Transverse colon (tissue), 4 donors: ENCODE results near the gene NKAIN2. TPM values are rescaled to one million over a fixed set of nuclear protein-coding genes. Genes with fewer than 3 reads are reported as not detected.

ENCODE experiments used
- DNase-seq: peaks from one replicate; pipeline ENCODE4 v3.0.0-alpha.2; 2019
- H3K27ac ChIP-seq, 4 donors: fragments of 200-600 bp; sonication (generic); 2 replicates each; pipeline ENCODE4 v1.5.1; 2016 to 2018; ENCODE audit warnings: inconsistent platforms in 4 of 4
- H3K27me3 ChIP-seq: fragments of 200-600 bp; sonication (generic); 2 replicates; pipeline ENCODE4 v1.5.1; 2017; ENCODE audit warnings: inconsistent platforms
- H3K36me3 ChIP-seq, 4 donors: fragments of 200-600 bp; sonication (generic); 2 replicates each; pipeline ENCODE4 v1.5.1; 2017 to 2019; ENCODE audit warnings: inconsistent platforms in 4 of 4
- H3K4me1 ChIP-seq, 4 donors: fragments of 200-600 bp; sonication (generic); 2 replicates each; pipeline ENCODE4 v1.5.1; 2017 to 2020; ENCODE audit warnings: inconsistent platforms in 4 of 4
- H3K4me3 ChIP-seq, 4 donors: fragments of 200-600 bp; sonication (generic); 1 replicate in 1 of 4; 2 replicates in 3 of 4; pipeline versions ENCODE4 v1.5.1 to v1.6.1; 2017 to 2019; ENCODE audit warnings: inconsistent platforms in 4 of 4
- H3K9me3 ChIP-seq, 2 donors: fragments of 200-600 bp; sonication (generic); 2 replicates each; pipeline ENCODE4 v1.5.1; 2017 to 2019; ENCODE audit warnings: inconsistent platforms in 2 of 2
- CTCF ChIP-seq, 5 experiments: fragments of 200-600 bp in 3 of 5; fragments of 450-650 bp in 2 of 5; sonication (generic) in 3 of 5; IDR thresholded peaks; 1 replicate in 2 of 5; 2 replicates in 3 of 5; pipeline ENCODE4 v1.5.1; 2016 to 2017; ENCODE audit warnings: antibody characterized with exemption in 5 of 5, inconsistent platforms in 3 of 5, mild to moderate bottlenecking in 2 of 5, moderate library complexity in 1 of 5
- EP300 ChIP-seq: sonication (generic); formaldehyde crosslinking; IDR thresholded peaks from one replicate; pipeline ENCODE4 v1.6.1; 2017; ENCODE audit warnings: antibody characterized with exemption, low read depth
- POLR2A ChIP-seq: fragments of 450-650 bp; IDR thresholded peaks from one replicate; pipeline ENCODE4 v1.6.1; 2016; ENCODE audit warnings: antibody characterized with exemption, mild to moderate bottlenecking, moderate library complexity
- POLR2AphosphoS5 ChIP-seq, 3 donors: sonication (generic); formaldehyde crosslinking; IDR thresholded peaks; one replicate each; pipeline ENCODE4 v1.6.1; 2016; ENCODE audit warnings: antibody characterized with exemption in 3 of 3
- WGBS, 2 donors: methylation state at CpG; one replicate each; pipeline ENCODE4 v1.1.5; 2018; ENCODE audit warnings: low coverage in 1 of 2; 5-methylcytosine and 5-hydroxymethylcytosine counted together
- in situ Hi-C, 4 donors: fragments of 200-750 bp; cut with MboI; loops; one replicate each; pipeline versions ENCODE4 v1.15.0 to v1.15.1; 2017; ENCODE audit warnings: low sequenced_read_pairs in 3 of 4, low pct_ligation_motif_present in 1 of 4, low pct_unique_long_range_greater_than_20kb in 1 of 4
- intact Hi-C: fragments of 100-400 bp; cut with DNase I; formaldehyde crosslinking; loops from one replicate; pipeline ENCODE4 v1.15.1; 2023; ENCODE audit warnings: low total_unique reads
- total RNA-seq, 4 donors: library from RNA; depleted of rRNA; stranded (reverse); fragments of >200 nt; gene quantifications; one replicate each; pipeline ENCODE4 v1.1.0, GENCODE V29; 2016

The NKAIN2 gene
- total RNA-seq, 4 donors from 2014 or later, result 0.32 TPM; not detected in 3

- intact Hi-C loops, result no loop called here
- no peaks in the 10 kb centered on the region for H3K27me3 ChIP-seq
- WGBS, 2 donors, result 94 to 100% methylated on average over 1 to 2 of the region's 2 CpGs
- no peak for DNase-seq
- in situ Hi-C loops, result no loop called here
- no peaks in the 10 kb centered on the region for H3K9me3 ChIP-seq
- H3K27ac ChIP-seq, result no peak overlapping the region
- no peaks in the 10 kb centered on the region for H3K4me1 ChIP-seq
- no peak for TF ChIP-seq EP300
- no peak for TF ChIP-seq POLR2AphosphoS5 (IDR thresholded peaks at IDR 0.05)
- no peak for TF ChIP-seq POLR2A
- TF ChIP-seq CTCF (IDR thresholded peaks at IDR 0.05), result no peak
- H3K36me3 ChIP-seq, result no peaks in the 10 kb centered on the region
- no peak overlapping the region for H3K4me3 ChIP-seq
These were observed 9.5 kb upstream of the NKAIN2 start for GRCh38 chr6:123794190-123794589.

- no peak overlapping the region for H3K27ac ChIP-seq
- TF ChIP-seq POLR2A (no peak), EP300 (no peak), POLR2AphosphoS5 (IDR thresholded peaks at IDR 0.05) (no peak), CTCF (IDR thresholded peaks at IDR 0.05) (no peak)
- no peaks in the 10 kb centered on the region for H3K9me3 ChIP-seq
- H3K4me3 ChIP-seq, result no peak overlapping the region
- H3K4me1 ChIP-seq, result no peaks in the 10 kb centered on the region
- no peak for DNase-seq
- H3K36me3 ChIP-seq, result no peaks in the 10 kb centered on the region
- in situ Hi-C loops (no loop called here), intact Hi-C loops (no loop called here)
- H3K27me3 ChIP-seq, result no peaks in the 10 kb centered on the region
These were observed 8.9 kb upstream of the NKAIN2 start for GRCh38 chr6:123794799-123795198.

- H3K4me3 ChIP-seq, result no peak overlapping the region
- no peaks in the 10 kb centered on the region for H3K36me3 ChIP-seq
- peaks cover 4 to 17% (median 10%) of the 10 kb centered on the region in 4 donors for H3K4me1 ChIP-seq
- peaks cover 46% of the 10 kb centered on the region for H3K27me3 ChIP-seq
- no peak overlapping the region for H3K27ac ChIP-seq
- no peak for TF ChIP-seq POLR2AphosphoS5 (IDR thresholded peaks at IDR 0.05)
- in situ Hi-C loops, result no loop called here
- intact Hi-C loops, result no loop called here
- no peak for DNase-seq
- 52 to 73% methylated on average over 5 of the region's 5 CpGs for WGBS, 2 donors
- H3K9me3 ChIP-seq, result no peaks in the 10 kb centered on the region
These were observed 2.6 kb upstream of the NKAIN2 start for GRCh38 chr6:123801067-123801466.

DNA sequence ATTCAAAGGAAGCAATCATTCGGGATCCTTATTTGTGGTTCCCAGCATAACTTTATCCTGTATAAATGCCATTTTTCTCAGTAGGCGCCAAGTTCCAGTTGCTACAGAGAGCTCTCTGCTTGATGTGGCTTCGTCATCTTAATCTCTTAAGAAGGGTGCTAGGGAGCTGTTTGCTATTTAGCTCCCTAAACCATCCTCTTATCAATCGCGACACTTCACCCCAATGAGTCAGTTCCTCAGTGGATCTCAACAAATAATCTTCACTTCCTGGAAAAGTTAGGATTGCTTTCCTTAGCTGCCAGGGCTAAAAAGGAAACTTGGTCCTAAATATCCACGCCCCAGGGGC lies 1.3 kb upstream of the NKAIN2 start:
- TF ChIP-seq CTCF (IDR thresholded peaks at IDR 0.05) (no peak), POLR2AphosphoS5 (IDR thresholded peaks at IDR 0.05) (no peak), POLR2A (no peak), EP300 (no peak)
- Histone ChIP-seq H3K27me3 (peaks cover 58% of the 10 kb centered on the region), H3K4me1 (peaks cover 4 to 17% (median 10%) of the 10 kb centered on the region in 4 donors), H3K36me3 (no peaks in the 10 kb centered on the region), H3K4me3 (peak overlapping the region in 2 of 4 donors; percentile 34 to 64), H3K27ac (no peak overlapping the region), H3K9me3 (no peaks in the 10 kb centered on the region)
- in situ Hi-C loops (no loop called here), intact Hi-C loops (no loop called here)
- WGBS, 2 donors, result 14 to 23% methylated on average over 2 to 6 of the region's 6 CpGs
- DNase-seq, result no peak

DNA sequence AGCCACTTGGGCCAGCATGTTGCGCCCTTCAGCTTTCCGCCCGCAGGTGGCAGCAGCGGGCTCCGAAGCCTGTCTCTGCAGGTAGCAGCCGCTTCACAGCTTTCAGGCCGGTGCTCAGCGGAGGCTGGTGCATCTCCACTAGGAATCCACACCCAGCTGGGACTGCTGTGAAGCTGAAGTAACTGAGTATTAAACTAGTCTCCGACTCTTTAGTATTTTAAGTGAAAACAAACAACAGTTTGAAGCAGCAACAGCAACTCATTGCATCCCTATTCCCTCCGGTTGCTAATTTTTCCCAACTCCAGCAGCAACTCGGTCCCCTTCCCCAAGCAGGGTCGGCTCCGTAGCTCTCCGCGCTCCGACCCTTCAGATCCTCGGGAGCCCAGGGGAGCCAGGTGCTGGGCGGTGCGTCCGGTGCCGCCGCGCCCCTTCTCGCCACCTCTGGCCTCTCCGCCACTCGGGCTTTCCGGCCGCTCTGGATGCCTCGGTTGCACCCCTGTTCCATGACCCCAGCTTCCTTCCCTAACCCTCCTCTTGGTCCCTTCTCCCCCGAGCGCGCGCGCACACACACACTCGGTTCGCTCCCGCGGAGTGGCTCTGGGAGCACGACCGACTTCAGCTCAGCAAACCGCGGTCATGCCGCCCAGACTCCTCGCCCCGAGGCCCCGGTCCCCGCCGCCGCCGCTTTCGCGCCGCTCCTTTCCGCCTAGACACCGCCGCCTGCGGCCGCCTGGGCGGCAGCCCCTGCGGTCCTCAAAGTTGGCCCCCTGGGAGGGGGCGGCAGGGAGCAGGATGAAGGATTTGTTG lies 765 bp upstream of the NKAIN2 start:
- no peaks in the 10 kb centered on the region for H3K9me3 ChIP-seq
- in situ Hi-C loops (no loop called here), intact Hi-C loops (no loop called here)
- H3K4me3 ChIP-seq, result peak overlapping the region; percentile 22 to 64 (median 32)
- no peaks in the 10 kb centered on the region for H3K36me3 ChIP-seq
- DNase-seq, result peak; percentile 68
- H3K27ac ChIP-seq, result no peak overlapping the region
- H3K4me1 ChIP-seq, result peaks cover 4 to 17% (median 10%) of the 10 kb centered on the region in 4 donors
- 0 to 2% methylated on average over 2 to 60 of the region's 61 CpGs for WGBS, 2 donors
- TF ChIP-seq CTCF (IDR thresholded peaks at IDR 0.05), result peak; percentile 65 to 82 (median 74)
- TF ChIP-seq POLR2A, result no peak
- peaks cover 64% of the 10 kb centered on the region for H3K27me3 ChIP-seq
